ENCODE results near the gene STRIP1.

STRIP1 gene

DNA sequence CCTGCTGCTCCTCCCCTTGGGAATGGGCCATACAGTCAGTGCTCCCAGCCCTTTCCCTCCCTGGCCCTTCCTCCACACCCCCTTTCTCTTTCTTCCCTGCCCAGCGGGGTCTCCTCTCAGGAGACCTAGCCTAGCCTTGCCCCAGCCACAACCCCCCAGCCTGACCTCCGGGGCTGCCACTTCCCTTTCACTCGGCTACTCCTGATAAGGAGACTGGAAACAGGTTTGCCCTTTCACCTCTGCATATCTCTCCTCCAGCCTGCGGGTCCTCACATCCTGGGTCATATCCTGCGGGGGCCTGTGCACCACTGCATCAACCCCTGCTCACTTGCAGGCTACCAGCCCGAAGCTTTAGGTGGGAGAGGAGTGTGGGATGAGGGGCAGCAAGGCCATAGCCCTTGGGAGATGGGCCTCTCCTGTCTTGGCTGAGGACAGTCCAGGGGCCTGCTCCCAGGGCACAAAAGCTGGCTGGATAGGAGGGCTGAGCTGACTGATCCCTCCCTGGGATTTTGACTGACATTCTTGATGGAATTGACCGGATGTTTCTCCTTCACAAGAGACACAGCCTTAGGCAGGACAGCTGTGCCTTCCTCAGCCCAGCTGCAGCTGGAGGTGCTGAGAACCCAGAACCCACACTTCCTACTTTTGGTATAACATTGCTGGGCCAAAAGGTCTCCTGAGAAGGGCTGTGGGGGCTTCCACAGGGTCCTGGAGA, 55.3 kb downstream of the STRIP1 start:
- Mint-ChIP-seq H3K27me3 (peaks cover 56 to 81% of the 10 kb centered on the region in 2 donors), H3K4me3 (no peak overlapping the region), H3K27ac (no peak overlapping the region), H3K36me3 (ENCODE audit: insufficient read depth) (no peaks in the 10 kb centered on the region), H3K4me1 (ENCODE audit: low read depth in 2 of 2) (peaks cover 0 to 5% of the 10 kb centered on the region in 2 donors), H3K9me3 (no peaks in the 10 kb centered on the region)
- ATAC-seq (replicated peaks) = no peak
- no peak for DNase-seq

DNA sequence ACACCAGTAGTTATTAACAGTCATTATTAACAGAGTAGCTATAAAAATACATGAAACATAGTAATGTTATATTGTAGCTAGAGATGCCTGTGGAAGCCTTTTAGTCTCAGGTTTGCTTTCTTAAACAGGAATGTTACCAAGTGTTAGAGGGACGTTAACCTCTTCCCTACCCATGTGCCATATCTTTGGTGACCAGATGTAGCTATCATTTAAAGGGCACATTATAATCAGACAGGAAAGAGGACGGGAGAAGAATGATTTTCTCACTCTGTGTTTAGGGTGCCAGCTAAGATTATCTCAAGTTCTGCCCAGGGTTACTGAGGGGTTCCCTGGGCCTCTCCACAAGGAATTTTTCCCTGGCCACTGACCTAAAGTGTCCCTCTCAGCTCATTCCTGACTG, 57.0 kb downstream of the STRIP1 start:
- DNase-seq (no peak), ATAC-seq (replicated peaks) (no peak)
- Mint-ChIP-seq H3K9me3 (no peaks in the 10 kb centered on the region), H3K4me3 (no peak overlapping the region), H3K27ac (no peak overlapping the region), H3K36me3 (ENCODE audit: insufficient read depth) (no peaks in the 10 kb centered on the region), H3K4me1 (ENCODE audit: low read depth in 2 of 2) (peaks cover 0 to 5% of the 10 kb centered on the region in 2 donors), H3K27me3 (peaks cover 43 to 79% of the 10 kb centered on the region in 2 donors)

DNA sequence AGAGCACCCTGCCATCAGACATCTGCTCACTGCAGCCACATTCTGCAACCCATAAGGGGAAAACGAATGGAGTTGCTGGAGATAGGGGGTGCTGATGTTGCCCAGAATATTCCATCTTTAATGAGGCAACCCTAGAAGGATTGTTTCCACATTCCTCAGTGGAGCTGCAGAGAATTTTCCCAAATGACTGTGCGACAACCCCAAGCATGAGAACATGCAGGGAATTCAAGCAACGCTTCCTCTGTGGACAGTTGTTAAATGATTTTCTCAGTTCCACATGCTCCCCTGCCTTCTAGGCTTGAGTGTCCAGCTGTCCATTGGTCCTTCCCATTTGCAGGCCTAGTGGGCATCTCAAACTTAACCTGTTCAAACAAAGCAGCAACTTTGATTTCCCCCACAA, 57.4 kb downstream of the STRIP1 start:
- Mint-ChIP-seq H3K4me3 (no peak overlapping the region), H3K9me3 (no peaks in the 10 kb centered on the region), H3K27me3 (peaks cover 43 to 79% of the 10 kb centered on the region in 2 donors), H3K36me3 (ENCODE audit: insufficient read depth) (no peaks in the 10 kb centered on the region), H3K27ac (no peak overlapping the region), H3K4me1 (ENCODE audit: low read depth in 2 of 2) (peaks cover 0 to 5% of the 10 kb centered on the region in 2 donors)
- ATAC-seq (replicated peaks) = no peak
- no peak for DNase-seq

DNA sequence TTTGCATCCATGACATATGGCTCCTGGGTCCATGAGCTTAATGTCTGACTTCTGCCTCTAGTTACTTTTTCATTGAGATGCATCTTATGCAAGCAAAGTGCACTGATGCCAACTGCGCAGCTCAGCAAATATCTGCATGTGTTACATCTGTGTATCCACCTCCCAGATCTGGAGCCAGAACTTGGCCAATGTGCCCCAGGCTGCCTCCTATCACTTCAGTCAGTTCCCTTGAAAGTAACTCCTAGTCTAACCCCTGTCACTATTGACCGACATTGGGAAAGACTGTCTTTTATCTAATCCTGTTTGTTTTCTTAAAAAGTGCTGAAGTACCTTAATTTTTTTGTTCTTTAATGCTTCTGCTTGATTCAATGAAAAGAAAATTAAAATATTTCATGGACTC, 58.6 kb downstream of the STRIP1 start:
- no peak for ATAC-seq (replicated peaks)
- H3K9me3 Mint-ChIP-seq = no peaks in the 10 kb centered on the region

DNA sequence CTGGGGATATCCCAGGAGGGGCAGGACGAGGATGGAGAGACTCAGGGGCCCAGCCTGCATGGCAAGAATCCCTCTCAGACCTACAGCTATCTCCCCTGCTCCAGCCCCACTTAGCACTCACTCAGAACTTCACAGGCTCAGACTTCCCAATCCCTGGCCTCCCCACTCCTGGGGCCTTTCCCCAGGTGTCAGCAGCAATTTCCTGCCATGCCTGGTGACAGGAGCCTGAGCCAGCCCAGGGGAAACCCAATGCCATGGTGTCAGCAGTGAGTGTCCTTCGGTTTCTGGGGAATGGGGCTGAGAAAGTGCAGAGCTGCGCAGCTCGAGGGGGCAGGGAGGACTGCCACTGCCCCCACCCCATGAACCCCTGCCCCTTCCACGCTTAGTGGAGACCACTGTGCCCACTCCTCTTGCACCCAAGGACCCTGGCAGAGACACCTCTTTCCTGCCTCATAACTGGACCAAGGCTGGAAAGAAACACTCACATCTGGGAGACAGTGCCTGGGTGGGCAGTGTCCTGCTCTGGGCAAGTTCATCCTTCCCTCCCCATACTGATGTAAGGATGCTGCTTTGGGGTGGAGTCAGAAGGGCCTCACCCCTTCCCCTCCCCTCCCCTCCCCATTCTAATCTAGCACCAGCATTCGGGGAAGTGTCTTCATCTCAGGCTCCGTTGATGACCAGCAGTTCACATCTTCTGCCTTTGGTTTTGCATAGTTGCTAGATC, 60.7 kb downstream of the STRIP1 start:
- H3K9me3 Mint-ChIP-seq = no peaks in the 10 kb centered on the region
- ATAC-seq (replicated peaks) (no peak), DNase-seq (no peak)
- H3K36me3 Mint-ChIP-seq (ENCODE audit: insufficient read depth) = no peaks in the 10 kb centered on the region
- H3K4me3 Mint-ChIP-seq = no peak overlapping the region
- H3K27me3 Mint-ChIP-seq = peaks cover 39 to 66% of the 10 kb centered on the region in 2 donors
- no peaks in the 10 kb centered on the region for H3K4me1 Mint-ChIP-seq (ENCODE audit: low read depth in 2 of 2)
- no peak overlapping the region for H3K27ac Mint-ChIP-seq

More for the DNA sequence above, 58.6 kb downstream of the STRIP1 start:
- Mint-ChIP-seq H3K27me3 (peaks cover 39 to 76% of the 10 kb centered on the region in 2 donors), H3K4me3 (no peak overlapping the region), H3K27ac (no peak overlapping the region), H3K4me1 (ENCODE audit: low read depth in 2 of 2) (peaks cover 0 to 3% of the 10 kb centered on the region in 2 donors), H3K36me3 (ENCODE audit: insufficient read depth) (no peaks in the 10 kb centered on the region)
- DNase-seq = no peak

DNA sequence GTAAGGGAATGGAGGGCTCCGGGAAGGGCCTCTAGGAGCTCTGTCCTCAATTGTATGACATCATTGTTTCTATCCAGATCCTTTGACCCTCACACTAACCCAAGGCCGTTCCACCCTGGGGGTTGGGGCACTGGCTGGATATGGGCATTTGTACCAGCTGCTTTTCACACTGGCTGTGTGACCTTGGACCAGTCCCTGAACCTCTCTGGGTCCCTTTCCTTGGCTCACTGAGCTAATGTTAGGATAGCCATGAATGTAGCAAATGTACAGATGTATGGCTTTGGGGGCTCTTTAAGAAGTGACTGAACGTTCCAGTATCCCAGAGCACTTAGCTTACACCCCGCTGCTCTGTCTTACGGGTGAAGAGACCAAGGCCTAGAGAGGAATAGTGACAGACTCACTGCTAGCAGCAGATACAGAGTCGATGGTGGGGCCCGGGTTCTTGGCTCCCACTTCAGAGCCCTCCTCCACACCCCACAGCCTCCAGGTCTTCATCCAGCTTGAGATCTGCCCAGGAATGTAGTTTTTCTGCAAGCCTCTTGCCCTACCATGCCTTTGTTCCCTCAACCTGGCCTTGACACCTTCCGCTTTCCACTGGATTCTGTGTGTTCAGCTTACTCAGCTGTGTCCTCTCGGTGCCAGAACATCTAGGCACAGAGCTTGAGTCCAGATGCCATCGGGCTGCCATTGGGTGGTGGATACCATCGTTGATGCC, 63.2 kb downstream of the STRIP1 start:
- Mint-ChIP-seq H3K27ac (no peak overlapping the region), H3K4me1 (ENCODE audit: low read depth in 2 of 2) (no peaks in the 10 kb centered on the region), H3K4me3 (no peak overlapping the region), H3K9me3 (no peaks in the 10 kb centered on the region), H3K36me3 (ENCODE audit: insufficient read depth) (no peaks in the 10 kb centered on the region), H3K27me3 (peaks cover 36 to 62% of the 10 kb centered on the region in 2 donors)
- DNase-seq = no peak
- ATAC-seq (replicated peaks) = no peak

DNA sequence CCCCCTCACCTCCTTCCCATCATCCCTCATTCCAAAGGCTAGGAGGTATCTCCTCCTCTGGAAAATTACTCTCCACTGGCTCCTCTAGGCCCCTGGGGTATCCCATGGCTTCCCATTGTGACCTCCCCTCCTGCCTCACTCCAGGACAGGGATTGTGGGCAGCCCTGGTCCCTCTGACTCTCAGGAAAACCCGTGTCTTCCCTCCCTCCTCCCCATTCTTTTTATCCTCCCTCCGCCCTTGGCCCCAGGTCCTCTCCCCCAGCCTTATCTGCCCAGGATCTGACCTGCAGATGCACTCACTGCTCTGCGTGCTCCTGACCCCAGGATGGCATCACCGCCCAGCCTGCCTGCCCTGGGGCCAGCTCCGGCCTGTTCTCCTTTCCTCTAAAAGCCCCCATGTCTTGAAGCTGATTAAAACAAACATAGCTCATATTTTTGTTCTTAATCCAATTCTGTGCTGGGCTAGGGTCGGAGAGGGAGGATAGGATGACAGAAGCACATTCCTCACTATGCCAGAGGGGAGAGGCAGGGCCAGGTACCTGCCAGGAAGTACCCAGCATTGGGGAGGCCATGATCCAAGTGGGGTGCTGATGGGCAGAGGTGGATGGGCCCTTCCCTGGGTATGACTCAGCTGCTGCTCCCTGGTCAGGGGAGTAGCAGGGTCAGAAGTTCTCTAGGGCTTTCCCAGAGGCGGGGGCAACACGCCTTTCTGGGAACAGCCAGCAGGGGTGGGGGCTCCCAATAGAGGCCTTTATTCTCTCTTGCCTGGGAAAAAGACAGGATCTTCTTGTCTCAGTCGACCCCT, 64.0 kb downstream of the STRIP1 start:
- Mint-ChIP-seq H3K4me3 (no peak overlapping the region), H3K9me3 (no peaks in the 10 kb centered on the region), H3K36me3 (ENCODE audit: insufficient read depth) (no peaks in the 10 kb centered on the region), H3K4me1 (ENCODE audit: low read depth in 2 of 2) (no peaks in the 10 kb centered on the region), H3K27me3 (peaks cover 34 to 58% of the 10 kb centered on the region in 2 donors), H3K27ac (no peak overlapping the region)
- DNase-seq (no peak), ATAC-seq (replicated peaks) (no peak)

DNA sequence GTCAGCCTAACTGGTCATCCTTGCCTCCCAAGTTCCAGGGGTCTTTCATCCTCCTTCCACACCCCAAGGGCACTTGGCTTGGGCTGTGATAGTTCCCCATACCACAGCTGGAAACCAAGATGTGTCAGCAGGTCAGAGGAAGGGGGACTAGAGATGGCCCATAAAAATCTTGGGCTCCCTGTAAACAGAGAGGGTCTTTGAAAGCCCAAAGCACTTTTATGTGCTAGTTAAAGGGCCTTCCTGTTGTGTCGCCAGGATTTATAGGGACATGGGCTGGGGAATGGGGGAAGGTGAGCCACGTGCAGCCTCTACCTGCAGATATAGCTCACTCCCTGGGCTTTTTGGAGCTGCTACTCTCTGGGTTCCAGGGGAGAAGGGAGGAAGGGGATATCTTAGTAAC, 65.9 kb downstream of the STRIP1 start:
- no peak for DNase-seq
- no peak overlapping the region for H3K4me3 Mint-ChIP-seq

DNA sequence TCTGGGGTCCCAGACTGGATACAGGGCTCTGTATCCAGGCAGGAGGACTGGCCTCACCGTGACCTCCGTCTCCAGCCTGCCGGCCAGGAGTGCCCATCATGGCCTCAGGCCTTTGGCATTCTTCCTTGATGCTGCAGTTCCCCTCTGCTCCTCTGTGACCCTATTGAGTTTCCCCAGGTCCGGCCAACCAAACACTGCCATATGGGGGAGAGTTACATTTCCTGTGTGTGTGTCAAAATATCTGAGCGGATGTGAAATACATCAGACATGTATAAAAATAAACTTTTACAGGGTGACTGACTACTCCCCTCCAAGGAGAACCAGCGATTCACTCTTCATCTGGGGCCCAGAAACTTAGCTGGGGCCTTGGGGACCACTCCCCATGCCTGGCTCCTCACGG, 67.7 kb downstream of the STRIP1 start:
- Mint-ChIP-seq H3K27me3 (peaks cover 18 to 25% of the 10 kb centered on the region in 2 donors), H3K4me1 (ENCODE audit: low read depth in 2 of 2) (no peaks in the 10 kb centered on the region), H3K9me3 (no peaks in the 10 kb centered on the region), H3K36me3 (ENCODE audit: insufficient read depth) (no peaks in the 10 kb centered on the region), H3K27ac (peak overlapping the region in 1 of 2 donors; percentile 9), H3K4me3 (no peak overlapping the region)
- DNase-seq = no peak
- ATAC-seq (replicated peaks) = no peak

More for the DNA sequence above, 65.9 kb downstream of the STRIP1 start:
- ATAC-seq (replicated peaks) = no peak
- no peaks in the 10 kb centered on the region for H3K36me3 Mint-ChIP-seq (ENCODE audit: insufficient read depth)
- no peaks in the 10 kb centered on the region for H3K9me3 Mint-ChIP-seq
- no peak overlapping the region for H3K27ac Mint-ChIP-seq
- H3K27me3 Mint-ChIP-seq = peaks cover 26 to 42% of the 10 kb centered on the region in 2 donors
- H3K4me1 Mint-ChIP-seq (ENCODE audit: low read depth in 2 of 2) = no peaks in the 10 kb centered on the region

Data from effector memory CD8-positive, alpha-beta T cell (primary cell).